Measurements from ENCODE around the gene SNX1. TPM values are rescaled to one million over a fixed set of nuclear protein-coding genes. Genes with fewer than 3 reads are reported as not detected.

Gene SNX1
- polyA plus RNA-seq, 4 donors: 56.5 to 95.7 (median 75.0) TPM

DNA sequence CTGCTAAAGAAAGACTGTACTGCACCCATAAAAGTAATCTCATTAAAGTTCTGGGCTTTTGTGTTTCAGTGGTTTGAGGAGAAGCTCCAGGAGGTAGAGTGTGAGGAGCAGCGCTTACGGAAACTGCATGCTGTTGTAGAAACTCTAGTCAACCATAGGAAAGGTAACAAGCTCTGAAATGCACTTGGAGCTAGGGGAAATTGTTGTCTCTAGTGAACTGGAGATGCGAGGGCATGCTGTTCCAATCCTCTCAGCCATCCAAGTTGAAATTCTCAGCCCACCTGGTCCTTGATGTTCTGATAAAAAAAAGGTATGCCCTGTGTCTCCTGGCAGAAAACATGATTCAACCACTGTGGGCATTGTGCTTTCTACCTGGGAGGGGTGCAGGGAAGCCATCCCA, 34.4 kb downstream of the SNX1 start:
- Histone ChIP-seq H3K4me3 (ENCODE audit: low read depth in 1 of 3, low read length in 3 of 3) (no peak overlapping the region), H3K4me1 (ENCODE audit: control insufficient read depth in 3 of 3, insufficient read depth in 2 of 3, low read depth in 1 of 3, low read length in 2 of 3) (no peaks in the 10 kb centered on the region), H3K36me3 (ENCODE audit: control insufficient read depth in 3 of 3, insufficient read depth in 2 of 3, low read depth in 1 of 3, low read length in 3 of 3) (peaks cover 31 to 60% (median 51%) of the 10 kb centered on the region in 3 donors), H3K27me3 (ENCODE audit: control insufficient read depth in 3 of 3, insufficient read depth in 3 of 3, low read length in 3 of 3) (no peaks in the 10 kb centered on the region), H3K9me3 (ENCODE audit: control insufficient read depth in 2 of 2, insufficient read depth in 1 of 2, low read depth in 1 of 2, low read length in 1 of 2) (no peaks in the 10 kb centered on the region), H3K27ac (ENCODE audit: low read depth in 1 of 3, low read length in 2 of 3) (no peak overlapping the region)
- FAIRE-seq (no peak), DNase-seq (no peak)
- WGBS, 3 donors: 95 to 99% (median 97%) methylated on average over 3 of the region's 3 CpGs

GRCh38 chr15:64131547-64131946, 35.8 kb downstream of the SNX1 start:
- Histone ChIP-seq H3K4me3 (ENCODE audit: low read depth in 1 of 3, low read length in 3 of 3) (no peak overlapping the region), H3K4me1 (ENCODE audit: control insufficient read depth in 3 of 3, insufficient read depth in 2 of 3, low read depth in 1 of 3, low read length in 2 of 3) (no peaks in the 10 kb centered on the region), H3K27ac (ENCODE audit: low read depth in 1 of 3, low read length in 2 of 3) (no peak overlapping the region), H3K9me3 (ENCODE audit: control insufficient read depth in 2 of 2, insufficient read depth in 1 of 2, low read depth in 1 of 2, low read length in 1 of 2) (no peaks in the 10 kb centered on the region), H3K27me3 (ENCODE audit: control insufficient read depth in 3 of 3, insufficient read depth in 3 of 3, low read length in 3 of 3) (no peaks in the 10 kb centered on the region), H3K36me3 (ENCODE audit: control insufficient read depth in 3 of 3, insufficient read depth in 2 of 3, low read depth in 1 of 3, low read length in 3 of 3) (peaks cover 31 to 66% (median 51%) of the 10 kb centered on the region in 3 donors)
- DNase-seq (no peak), FAIRE-seq (no peak)
- 94 to 96% (median 94%) methylated on average over 7 of the region's 7 CpGs for WGBS, 3 donors

DNA sequence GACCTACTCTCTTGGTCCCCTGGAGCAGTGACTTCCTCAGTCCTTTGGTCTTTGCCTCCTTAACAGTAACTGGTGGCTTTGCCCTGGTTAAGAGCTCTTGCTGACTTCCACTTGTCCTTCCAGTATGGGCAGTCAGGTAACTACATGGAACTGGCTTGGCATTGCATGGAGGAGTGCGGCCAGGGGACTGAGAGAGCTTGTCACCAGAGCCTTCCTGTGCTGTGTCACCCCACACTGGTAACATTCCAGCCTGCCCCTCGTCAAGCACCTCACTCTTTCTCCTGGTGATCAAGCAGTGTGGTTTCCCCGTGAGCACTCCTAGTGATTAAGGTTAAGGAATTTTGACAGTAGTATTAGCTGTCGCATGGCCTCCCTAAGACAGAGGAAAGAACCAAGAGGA, 36.4 kb downstream of the SNX1 start:
- DNase-seq (no peak), FAIRE-seq (no peak)
- Histone ChIP-seq H3K36me3 (ENCODE audit: control insufficient read depth in 3 of 3, insufficient read depth in 2 of 3, low read depth in 1 of 3, low read length in 3 of 3) (peaks cover 31 to 73% (median 51%) of the 10 kb centered on the region in 3 donors), H3K27ac (ENCODE audit: low read depth in 1 of 3, low read length in 2 of 3) (no peak overlapping the region), H3K27me3 (ENCODE audit: control insufficient read depth in 3 of 3, insufficient read depth in 3 of 3, low read length in 3 of 3) (no peaks in the 10 kb centered on the region), H3K4me1 (ENCODE audit: control insufficient read depth in 3 of 3, insufficient read depth in 2 of 3, low read depth in 1 of 3, low read length in 2 of 3) (no peaks in the 10 kb centered on the region), H3K9me3 (ENCODE audit: control insufficient read depth in 2 of 2, insufficient read depth in 1 of 2, low read depth in 1 of 2, low read length in 1 of 2) (no peaks in the 10 kb centered on the region), H3K4me3 (ENCODE audit: low read depth in 1 of 3, low read length in 3 of 3) (no peak overlapping the region)
- 95 to 96% (median 95%) methylated on average over 4 of the region's 4 CpGs for WGBS, 3 donors

- H3K9me3 ChIP-seq (ENCODE audit: control insufficient read depth in 2 of 2, insufficient read depth in 1 of 2, low read depth in 1 of 2, low read length in 1 of 2): no peaks in the 10 kb centered on the region
- no peak for FAIRE-seq
- no peaks in the 10 kb centered on the region for H3K27me3 ChIP-seq (ENCODE audit: control insufficient read depth in 3 of 3, insufficient read depth in 3 of 3, low read length in 3 of 3)
- peaks cover 33 to 80% (median 49%) of the 10 kb centered on the region in 3 donors for H3K36me3 ChIP-seq (ENCODE audit: control insufficient read depth in 3 of 3, insufficient read depth in 2 of 3, low read depth in 1 of 3, low read length in 3 of 3)
- no peak for DNase-seq
- WGBS, 3 donors: 94 to 97% (median 95%) methylated on average over 10 of the region's 10 CpGs
- no peaks in the 10 kb centered on the region for H3K4me1 ChIP-seq (ENCODE audit: control insufficient read depth in 3 of 3, insufficient read depth in 2 of 3, low read depth in 1 of 3, low read length in 2 of 3)
- H3K27ac ChIP-seq (ENCODE audit: low read depth in 1 of 3, low read length in 2 of 3): no peak overlapping the region
- no peak overlapping the region for H3K4me3 ChIP-seq (ENCODE audit: low read depth in 1 of 3, low read length in 3 of 3)
Observed at GRCh38 chr15:64133623-64134344, 38.0 kb downstream of the SNX1 start.

DNA sequence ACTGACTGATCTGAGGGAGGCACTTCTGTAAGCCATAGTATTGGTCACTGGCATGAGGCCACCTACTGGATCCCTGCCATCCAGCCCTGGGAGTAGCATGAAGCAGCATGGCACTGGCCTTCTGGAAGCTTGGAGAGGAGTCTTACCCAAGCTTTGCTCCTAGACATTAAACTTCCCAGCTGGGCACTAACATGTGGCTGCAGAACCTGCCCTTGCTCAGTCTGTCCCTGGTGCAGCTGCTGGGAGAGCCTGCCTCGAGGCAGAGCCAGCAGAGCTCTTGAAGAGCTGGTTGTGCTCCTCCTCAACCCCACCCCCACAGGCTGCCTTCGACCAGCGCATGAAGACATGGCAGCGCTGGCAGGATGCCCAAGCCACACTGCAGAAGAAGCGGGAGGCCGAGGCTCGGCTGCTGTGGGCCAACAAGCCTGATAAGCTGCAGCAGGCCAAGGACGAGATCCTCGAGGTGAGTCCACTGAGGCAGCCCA, 38.6 kb downstream of the SNX1 start:
- Histone ChIP-seq H3K27ac (ENCODE audit: low read depth in 1 of 3, low read length in 2 of 3) (no peak overlapping the region), H3K4me1 (ENCODE audit: control insufficient read depth in 3 of 3, insufficient read depth in 2 of 3, low read depth in 1 of 3, low read length in 2 of 3) (no peaks in the 10 kb centered on the region), H3K9me3 (ENCODE audit: control insufficient read depth in 2 of 2, insufficient read depth in 1 of 2, low read depth in 1 of 2, low read length in 1 of 2) (no peaks in the 10 kb centered on the region), H3K36me3 (ENCODE audit: control insufficient read depth in 3 of 3, insufficient read depth in 2 of 3, low read depth in 1 of 3, low read length in 3 of 3) (peaks cover 33 to 77% (median 47%) of the 10 kb centered on the region in 3 donors), H3K27me3 (ENCODE audit: control insufficient read depth in 3 of 3, insufficient read depth in 3 of 3, low read length in 3 of 3) (no peaks in the 10 kb centered on the region), H3K4me3 (ENCODE audit: low read depth in 1 of 3, low read length in 3 of 3) (no peak overlapping the region)
- FAIRE-seq (no peak), DNase-seq (no peak)
- 83 to 90% (median 83%) methylated on average over 9 of the region's 9 CpGs for WGBS, 3 donors

DNA sequence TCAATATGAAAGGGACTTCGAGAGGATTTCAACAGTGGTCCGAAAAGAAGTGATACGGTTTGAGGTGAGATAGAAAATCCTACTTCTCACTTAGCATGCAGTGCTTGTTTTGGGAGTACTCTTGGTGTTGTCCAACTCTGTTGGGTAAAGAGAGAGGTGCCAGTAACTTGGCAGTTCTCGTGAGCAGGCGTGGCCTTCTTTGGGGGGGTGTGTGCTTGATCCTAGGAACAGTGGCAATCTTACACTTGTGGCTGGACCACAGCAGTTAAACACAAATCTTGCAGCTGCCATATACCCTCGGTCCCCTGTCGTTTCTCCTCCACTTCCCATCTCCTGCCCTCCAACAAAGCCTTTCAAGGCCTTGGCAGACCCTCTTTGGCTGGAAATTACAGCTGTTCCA, 40.6 kb downstream of the SNX1 start:
- Histone ChIP-seq H3K4me1 (ENCODE audit: control insufficient read depth in 3 of 3, insufficient read depth in 2 of 3, low read depth in 1 of 3, low read length in 2 of 3) (no peaks in the 10 kb centered on the region), H3K27me3 (ENCODE audit: control insufficient read depth in 3 of 3, insufficient read depth in 3 of 3, low read length in 3 of 3) (no peaks in the 10 kb centered on the region), H3K36me3 (ENCODE audit: control insufficient read depth in 3 of 3, insufficient read depth in 2 of 3, low read depth in 1 of 3, low read length in 3 of 3) (peaks cover 25 to 66% (median 40%) of the 10 kb centered on the region in 3 donors), H3K4me3 (ENCODE audit: low read depth in 1 of 3, low read length in 3 of 3) (no peak overlapping the region), H3K9me3 (ENCODE audit: control insufficient read depth in 2 of 2, insufficient read depth in 1 of 2, low read depth in 1 of 2, low read length in 1 of 2) (no peaks in the 10 kb centered on the region), H3K27ac (ENCODE audit: low read depth in 1 of 3, low read length in 2 of 3) (no peak overlapping the region)
- no peak for FAIRE-seq
- 93 to 97% (median 95%) methylated on average over 7 of the region's 7 CpGs for WGBS, 3 donors
- no peak for DNase-seq

DNA sequence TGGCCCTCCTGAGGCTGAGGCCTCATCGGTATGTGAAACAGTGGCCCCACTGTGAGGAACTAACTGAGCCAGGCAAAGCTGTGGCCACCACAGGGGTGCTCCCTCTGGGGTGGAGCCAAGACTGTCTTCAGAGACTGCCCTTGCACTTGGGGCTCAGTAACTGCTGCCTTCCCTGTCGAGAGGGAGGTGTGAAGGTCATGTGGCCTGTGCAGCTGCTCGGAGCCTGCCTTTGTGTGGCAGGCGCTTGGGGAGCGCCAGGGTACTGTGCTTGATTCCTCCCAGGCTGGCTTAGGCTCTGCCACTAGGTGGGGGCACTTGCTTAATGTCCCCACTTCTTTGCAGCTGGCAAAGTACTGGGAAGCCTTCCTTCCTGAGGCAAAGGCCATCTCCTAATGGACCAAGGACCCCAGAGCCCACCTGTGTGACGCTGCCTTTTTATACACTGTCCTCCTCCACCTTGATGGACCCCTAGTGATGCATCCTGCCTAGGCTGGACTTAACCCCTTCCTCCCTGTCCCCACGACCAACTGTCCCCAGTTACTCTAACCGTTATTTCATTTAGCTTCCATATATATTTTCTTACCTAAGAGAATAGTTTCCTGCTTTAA, 41.5 kb downstream of the SNX1 start:
- Histone ChIP-seq H3K4me3 (ENCODE audit: low read depth in 1 of 3, low read length in 3 of 3) (no peak overlapping the region), H3K27ac (ENCODE audit: low read depth in 1 of 3, low read length in 2 of 3) (no peak overlapping the region), H3K9me3 (ENCODE audit: control insufficient read depth in 2 of 2, insufficient read depth in 1 of 2, low read depth in 1 of 2, low read length in 1 of 2) (no peaks in the 10 kb centered on the region), H3K4me1 (ENCODE audit: control insufficient read depth in 3 of 3, insufficient read depth in 2 of 3, low read depth in 1 of 3, low read length in 2 of 3) (no peaks in the 10 kb centered on the region), H3K27me3 (ENCODE audit: control insufficient read depth in 3 of 3, insufficient read depth in 3 of 3, low read length in 3 of 3) (no peaks in the 10 kb centered on the region), H3K36me3 (ENCODE audit: control insufficient read depth in 3 of 3, insufficient read depth in 2 of 3, low read depth in 1 of 3, low read length in 3 of 3) (peaks cover 19 to 67% (median 32%) of the 10 kb centered on the region in 3 donors)
- 70 to 75% (median 70%) methylated on average over 8 of the region's 8 CpGs for WGBS, 3 donors
- no peak for DNase-seq
- no peak for FAIRE-seq

GRCh38 chr15:64138331-64138941, 42.7 kb downstream of the SNX1 start:
- Histone ChIP-seq H3K27me3 (ENCODE audit: control insufficient read depth in 3 of 3, insufficient read depth in 3 of 3, low read length in 3 of 3) (no peaks in the 10 kb centered on the region), H3K27ac (ENCODE audit: low read depth in 1 of 3, low read length in 2 of 3) (no peak overlapping the region), H3K9me3 (ENCODE audit: control insufficient read depth in 2 of 2, insufficient read depth in 1 of 2, low read depth in 1 of 2, low read length in 1 of 2) (no peaks in the 10 kb centered on the region), H3K4me1 (ENCODE audit: control insufficient read depth in 3 of 3, insufficient read depth in 2 of 3, low read depth in 1 of 3, low read length in 2 of 3) (no peaks in the 10 kb centered on the region), H3K36me3 (ENCODE audit: control insufficient read depth in 3 of 3, insufficient read depth in 2 of 3, low read depth in 1 of 3, low read length in 3 of 3) (peaks cover 19 to 67% (median 28%) of the 10 kb centered on the region in 3 donors), H3K4me3 (ENCODE audit: low read depth in 1 of 3, low read length in 3 of 3) (no peak overlapping the region)
- no peak for DNase-seq
- 92 to 95% (median 94%) methylated on average over 4 of the region's 4 CpGs for WGBS, 3 donors
- no peak for FAIRE-seq
